ENCODE results near the gene TRABD2B.

Gene TRABD2B

DNA sequence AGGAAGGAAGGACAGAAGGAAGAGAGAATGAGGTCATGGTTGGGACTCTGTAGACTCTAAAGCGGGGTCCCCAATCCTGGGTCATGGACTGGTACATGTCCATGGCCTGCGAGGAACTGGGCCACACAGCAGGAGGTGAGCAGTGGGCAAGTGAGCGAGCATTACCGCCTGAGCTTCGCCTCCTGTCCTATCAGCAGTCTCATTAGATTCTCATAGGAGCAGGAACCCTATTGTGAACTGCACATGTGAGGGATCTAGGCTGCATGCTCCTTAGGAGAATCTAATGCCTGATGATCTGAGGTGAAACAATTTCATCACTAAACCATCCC is 128.9 kb downstream of the TRABD2B start:
- no peak overlapping the region for H3K4ac ChIP-seq (ENCODE audit: low read depth in 1 of 2, low read length in 2 of 2)

DNA sequence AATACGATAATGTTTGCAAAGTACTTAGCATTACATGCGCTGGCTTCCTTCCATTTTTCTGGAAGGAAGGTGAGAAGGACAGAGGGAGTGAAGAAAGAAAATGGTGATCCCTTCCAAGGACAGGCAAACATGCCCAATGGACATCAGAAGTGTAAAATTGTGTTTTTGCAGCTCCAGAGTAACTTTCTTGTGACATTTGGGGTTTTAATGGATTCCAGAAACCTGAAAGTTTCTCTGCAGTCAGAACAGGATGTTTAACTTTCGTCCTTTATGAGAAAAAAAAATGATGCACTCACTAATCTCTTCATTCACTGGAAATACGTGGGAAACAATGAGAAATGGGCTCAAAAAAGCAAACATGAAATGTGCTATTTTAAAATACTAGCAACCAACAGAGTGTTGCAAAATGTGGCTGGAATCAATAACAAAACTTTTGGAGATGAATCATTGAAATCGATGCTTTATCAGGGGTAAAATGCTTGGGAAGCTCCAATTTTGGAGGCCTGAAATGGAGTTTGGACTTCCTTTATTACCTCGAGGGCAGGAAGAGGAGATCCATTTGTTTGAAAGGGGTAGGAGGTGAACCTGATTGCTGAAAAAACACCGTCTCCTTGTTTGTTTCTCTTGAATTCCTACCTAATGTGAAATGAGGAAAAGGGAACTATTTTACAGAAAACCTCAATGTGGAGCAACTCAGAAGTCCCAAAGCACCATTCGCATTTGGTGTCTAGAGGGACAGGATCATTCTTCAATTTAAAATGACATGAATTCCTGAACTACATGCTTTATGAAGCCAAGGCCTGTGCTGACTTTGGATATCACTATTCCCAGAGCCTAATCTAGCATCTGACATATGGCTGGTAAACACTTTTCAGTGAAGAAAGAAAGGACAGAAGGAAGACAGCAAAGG is 129.5 kb downstream of the TRABD2B start:
- no peak overlapping the region for H4K8ac ChIP-seq (ENCODE audit: low read length)
- no peak overlapping the region for H3K27ac ChIP-seq (ENCODE audit: low read length, poor library complexity, severe bottlenecking)
- no peak overlapping the region for H2BK15ac ChIP-seq (ENCODE audit: low read depth, poor library complexity, severe bottlenecking)
- H2AFZ ChIP-seq (ENCODE audit: low read depth, low read length) = no peak overlapping the region
- no peak overlapping the region for H2BK12ac ChIP-seq (ENCODE audit: low read length in 2 of 2)
- no peaks in the 10 kb centered on the region for H3K36me3 ChIP-seq (ENCODE audit: control insufficient read depth in 1 of 2, insufficient read depth in 2 of 2, low read depth in 1 of 2, low read length in 2 of 2)
- H3K9me3 ChIP-seq (ENCODE audit: control insufficient read depth, low read length) = no peaks in the 10 kb centered on the region
- no peak overlapping the region for H3K4me2 ChIP-seq (ENCODE audit: low read length, poor library complexity, severe bottlenecking)
- H3K23ac ChIP-seq (ENCODE audit: low read length in 2 of 2) = no peak overlapping the region
- no peak overlapping the region for H3K9ac ChIP-seq (ENCODE audit: low read length)
- WGBS = 76% methylated on average over 6 of the region's 8 CpGs
- no peak overlapping the region for H2BK5ac ChIP-seq (ENCODE audit: low read depth, low read length, poor library complexity, severe bottlenecking)
- no peak overlapping the region for H4K91ac ChIP-seq (ENCODE audit: low read length)
- no peak overlapping the region for H3K18ac ChIP-seq (ENCODE audit: low read depth in 1 of 2, low read length in 2 of 2)
- H3K79me1 ChIP-seq (replicated peaks; ENCODE audit: low read length, poor library complexity, severe bottlenecking) = no peaks in the 10 kb centered on the region
- no peak for DNase-seq
- no peak overlapping the region for H3K14ac ChIP-seq (ENCODE audit: low read length in 2 of 2)
- H2BK120ac ChIP-seq (ENCODE audit: low read depth, low read length) = no peak overlapping the region
- no peak overlapping the region for H3K4me3 ChIP-seq (ENCODE audit: insufficient read depth in 1 of 2, low read depth in 1 of 2, low read length in 2 of 2)
- H2AK5ac ChIP-seq (ENCODE audit: low read length, severe bottlenecking) = no peak overlapping the region
- H3K27me3 ChIP-seq (ENCODE audit: control insufficient read depth in 1 of 2, insufficient read depth in 1 of 2, low read length in 2 of 2) = peaks cover 0 to 9% of the 10 kb centered on the region in 2 experiments
- H3K4ac ChIP-seq (ENCODE audit: low read depth in 1 of 2, low read length in 2 of 2) = no peak overlapping the region
- H3K4me1 ChIP-seq (ENCODE audit: control insufficient read depth, insufficient read depth, low read depth, low read length) = peaks cover 10% of the 10 kb centered on the region

More for the DNA sequence above, 128.9 kb downstream of the TRABD2B start:
- Histone ChIP-seq H4K8ac (ENCODE audit: low read length) (no peak overlapping the region), H2BK12ac (ENCODE audit: low read length in 2 of 2) (no peak overlapping the region), H3K9me3 (ENCODE audit: control insufficient read depth, low read length) (no peaks in the 10 kb centered on the region), H3K27me3 (ENCODE audit: control insufficient read depth in 1 of 2, insufficient read depth in 1 of 2, low read length in 2 of 2) (peaks cover 0 to 9% of the 10 kb centered on the region in 2 experiments), H3K4me2 (ENCODE audit: low read length, poor library complexity, severe bottlenecking) (no peak overlapping the region), H3K14ac (ENCODE audit: low read length in 2 of 2) (no peak overlapping the region), H3K23ac (ENCODE audit: low read length in 2 of 2) (no peak overlapping the region), H3K18ac (ENCODE audit: low read depth in 1 of 2, low read length in 2 of 2) (no peak overlapping the region), H2AFZ (ENCODE audit: low read depth, low read length) (no peak overlapping the region), H2BK120ac (ENCODE audit: low read depth, low read length) (no peak overlapping the region), H3K36me3 (ENCODE audit: control insufficient read depth in 1 of 2, insufficient read depth in 2 of 2, low read depth in 1 of 2, low read length in 2 of 2) (no peaks in the 10 kb centered on the region), H2AK5ac (ENCODE audit: low read length, severe bottlenecking) (no peak overlapping the region), H3K4me1 (ENCODE audit: control insufficient read depth, insufficient read depth, low read depth, low read length) (peaks cover 10% of the 10 kb centered on the region), H3K4me3 (ENCODE audit: insufficient read depth in 1 of 2, low read depth in 1 of 2, low read length in 2 of 2) (no peak overlapping the region), H3K27ac (ENCODE audit: low read length, poor library complexity, severe bottlenecking) (no peak overlapping the region), H3K79me1 (replicated peaks; ENCODE audit: low read length, poor library complexity, severe bottlenecking) (no peaks in the 10 kb centered on the region), H2BK15ac (ENCODE audit: low read depth, poor library complexity, severe bottlenecking) (no peak overlapping the region), H2BK5ac (ENCODE audit: low read depth, low read length, poor library complexity, severe bottlenecking) (no peak overlapping the region), H3K9ac (ENCODE audit: low read length) (no peak overlapping the region), H4K91ac (ENCODE audit: low read length) (no peak overlapping the region)
- WGBS = 90% methylated on average over 5 of the region's 5 CpGs
- DNase-seq = no peak

DNA sequence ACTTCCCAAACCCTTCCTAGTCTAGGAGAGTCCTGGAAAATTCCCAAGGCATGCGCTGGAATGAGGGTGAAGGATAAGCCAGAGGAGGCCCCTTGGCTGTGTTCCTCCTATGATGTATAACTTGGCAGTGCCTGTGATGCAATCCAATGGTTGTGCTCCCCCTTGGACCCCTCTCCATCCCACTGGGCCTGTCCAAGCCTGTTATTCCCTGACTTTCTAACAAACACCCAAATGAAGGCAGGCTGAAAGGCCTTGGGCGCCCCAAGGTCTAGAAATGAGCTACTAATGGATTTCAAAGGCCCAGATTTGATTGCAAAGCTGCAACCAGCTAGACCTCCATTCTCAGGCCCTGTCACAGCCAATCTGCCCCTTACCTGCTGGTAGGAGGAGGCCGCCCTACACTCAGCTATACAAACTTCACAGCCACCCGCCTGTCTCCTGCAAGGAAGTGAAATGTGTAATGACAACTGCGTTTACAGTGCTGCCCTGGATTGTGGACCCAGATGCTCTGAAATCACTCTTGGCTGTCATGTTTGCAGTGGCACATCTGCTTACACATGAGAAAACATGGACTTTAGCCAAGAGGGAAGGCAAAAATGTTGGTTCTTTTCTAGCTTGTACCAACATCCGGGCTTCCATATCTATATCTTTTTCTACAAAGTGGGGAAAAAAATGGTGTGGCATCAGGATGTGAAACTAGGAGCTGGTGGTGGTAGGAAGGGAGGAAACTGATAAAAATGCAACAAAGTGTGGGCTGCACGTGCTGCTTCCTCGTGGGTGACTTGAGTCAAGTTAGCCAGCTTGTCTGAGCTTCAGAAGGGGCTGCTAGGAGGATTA is 130.4 kb downstream of the TRABD2B start:
- no peak overlapping the region for H3K27ac ChIP-seq (ENCODE audit: low read length, poor library complexity, severe bottlenecking)
- no peak overlapping the region for H3K4me3 ChIP-seq (ENCODE audit: insufficient read depth in 1 of 2, low read depth in 1 of 2, low read length in 2 of 2)
- H2BK15ac ChIP-seq (ENCODE audit: low read depth, poor library complexity, severe bottlenecking) = no peak overlapping the region
- H3K9ac ChIP-seq (ENCODE audit: low read length) = no peak overlapping the region
- 77% methylated on average over 7 of the region's 8 CpGs for WGBS
- H3K4me2 ChIP-seq (ENCODE audit: low read length, poor library complexity, severe bottlenecking) = no peak overlapping the region
- H2BK120ac ChIP-seq (ENCODE audit: low read depth, low read length) = no peak overlapping the region
- H3K79me1 ChIP-seq (replicated peaks; ENCODE audit: low read length, poor library complexity, severe bottlenecking) = no peaks in the 10 kb centered on the region
- H2AK5ac ChIP-seq (ENCODE audit: low read length, severe bottlenecking) = no peak overlapping the region
- no peaks in the 10 kb centered on the region for H3K36me3 ChIP-seq (ENCODE audit: control insufficient read depth in 1 of 2, insufficient read depth in 2 of 2, low read depth in 1 of 2, low read length in 2 of 2)
- peaks cover 5% of the 10 kb centered on the region for H3K4me1 ChIP-seq (ENCODE audit: control insufficient read depth, insufficient read depth, low read depth, low read length)
- no peak for DNase-seq
- H3K27me3 ChIP-seq (ENCODE audit: control insufficient read depth in 1 of 2, insufficient read depth in 1 of 2, low read length in 2 of 2) = peaks cover 0 to 9% of the 10 kb centered on the region in 2 experiments
- no peak overlapping the region for H4K8ac ChIP-seq (ENCODE audit: low read length)
- H2AFZ ChIP-seq (ENCODE audit: low read depth, low read length) = no peak overlapping the region
- H3K23ac ChIP-seq (ENCODE audit: low read length in 2 of 2) = no peak overlapping the region
- no peak overlapping the region for H3K18ac ChIP-seq (ENCODE audit: low read depth in 1 of 2, low read length in 2 of 2)
- H3K4ac ChIP-seq (ENCODE audit: low read depth in 1 of 2, low read length in 2 of 2) = no peak overlapping the region
- no peak overlapping the region for H3K14ac ChIP-seq (ENCODE audit: low read length in 2 of 2)
- H2BK12ac ChIP-seq (ENCODE audit: low read length in 2 of 2) = no peak overlapping the region
- no peaks in the 10 kb centered on the region for H3K9me3 ChIP-seq (ENCODE audit: control insufficient read depth, low read length)
- H4K91ac ChIP-seq (ENCODE audit: low read length) = no peak overlapping the region
- H2BK5ac ChIP-seq (ENCODE audit: low read depth, low read length, poor library complexity, severe bottlenecking) = no peak overlapping the region

- WGBS = 84% methylated on average over 6 of the region's 6 CpGs
- Histone ChIP-seq H2AFZ (ENCODE audit: low read depth, low read length) (no peak overlapping the region), H3K4me2 (ENCODE audit: low read length, poor library complexity, severe bottlenecking) (no peak overlapping the region), H2AK5ac (ENCODE audit: low read length, severe bottlenecking) (no peak overlapping the region), H3K9me3 (ENCODE audit: control insufficient read depth, low read length) (no peaks in the 10 kb centered on the region), H3K27me3 (ENCODE audit: control insufficient read depth in 1 of 2, insufficient read depth in 1 of 2, low read length in 2 of 2) (peaks cover 0 to 9% of the 10 kb centered on the region in 2 experiments), H3K4me1 (ENCODE audit: control insufficient read depth, insufficient read depth, low read depth, low read length) (no peaks in the 10 kb centered on the region), H3K27ac (ENCODE audit: low read length, poor library complexity, severe bottlenecking) (no peak overlapping the region), H3K4me3 (ENCODE audit: insufficient read depth in 1 of 2, low read depth in 1 of 2, low read length in 2 of 2) (no peak overlapping the region), H3K14ac (ENCODE audit: low read length in 2 of 2) (no peak overlapping the region), H3K79me1 (replicated peaks; ENCODE audit: low read length, poor library complexity, severe bottlenecking) (no peaks in the 10 kb centered on the region), H2BK12ac (ENCODE audit: low read length in 2 of 2) (no peak overlapping the region), H3K23ac (ENCODE audit: low read length in 2 of 2) (no peak overlapping the region), H4K91ac (ENCODE audit: low read length) (no peak overlapping the region), H2BK15ac (ENCODE audit: low read depth, poor library complexity, severe bottlenecking) (no peak overlapping the region), H3K9ac (ENCODE audit: low read length) (no peak overlapping the region), H4K8ac (ENCODE audit: low read length) (no peak overlapping the region), H3K4ac (ENCODE audit: low read depth in 1 of 2, low read length in 2 of 2) (no peak overlapping the region), H3K36me3 (ENCODE audit: control insufficient read depth in 1 of 2, insufficient read depth in 2 of 2, low read depth in 1 of 2, low read length in 2 of 2) (no peaks in the 10 kb centered on the region), H3K18ac (ENCODE audit: low read depth in 1 of 2, low read length in 2 of 2) (no peak overlapping the region), H2BK5ac (ENCODE audit: low read depth, low read length, poor library complexity, severe bottlenecking) (no peak overlapping the region), H2BK120ac (ENCODE audit: low read depth, low read length) (no peak overlapping the region)
- no peak for DNase-seq
Observed at GRCh38 chr1:47865881-47866535, 131.2 kb downstream of the TRABD2B start.
